NCI-H226 (cell line): ENCODE measurements around the gene HHIPL1.
"Not testable (repeated sequence)": the region's sequence is repeated elsewhere in the genome, so short reads cannot be mapped to it uniquely, and the experiment has no call there.

Source experiments
- DNase-seq: peaks from one replicate; pipeline ENCODE4 v3.0.0-alpha.2; 2015

HHIPL1 gene

GRCh38 chr14:99636487-99636886, 8.4 kb upstream of the HHIPL1 start:
- no peak for DNase-seq

GRCh38 chr14:99637624-99638023, 7.3 kb upstream of the HHIPL1 start:
- no peak for DNase-seq

- not testable (repeated sequence) for DNase-seq
Measured at GRCh38 chr14:99642771-99643170, 2.2 kb upstream of the HHIPL1 start.

- DNase-seq = no peak
Measured at GRCh38 chr14:99643343-99643742, 1.6 kb upstream of the HHIPL1 start.

- DNase-seq = no peak
Measured at GRCh38 chr14:99644035-99644587, 818 bp upstream of the HHIPL1 start.

GRCh38 chr14:99645545-99646505, 896 bp downstream of the HHIPL1 start:
- DNase-seq = no peak

GRCh38 chr14:99647411-99647810, 2.5 kb downstream of the HHIPL1 start:
- DNase-seq = no peak

- no peak for DNase-seq
Measured at GRCh38 chr14:99648027-99648784, 3.3 kb downstream of the HHIPL1 start.

- DNase-seq = peak; percentile 85
Measured at GRCh38 chr14:99649219-99649618, 4.3 kb downstream of the HHIPL1 start.

- no peak for DNase-seq
Measured at GRCh38 chr14:99649643-99650042, 4.7 kb downstream of the HHIPL1 start.

- no peak for DNase-seq
Measured at GRCh38 chr14:99650189-99650588, 5.3 kb downstream of the HHIPL1 start.

GRCh38 chr14:99651953-99652746, 7.2 kb downstream of the HHIPL1 start:
- no peak for DNase-seq

- peak; percentile 98 for DNase-seq
Measured at GRCh38 chr14:99654235-99654985, 9.5 kb downstream of the HHIPL1 start.

GRCh38 chr14:99655521-99655920, 10.6 kb downstream of the HHIPL1 start:
- peak; percentile 69 for DNase-seq

- DNase-seq = no peak
Measured at GRCh38 chr14:99656171-99656570, 11.2 kb downstream of the HHIPL1 start.

GRCh38 chr14:99657645-99658155, 12.8 kb downstream of the HHIPL1 start:
- no peak for DNase-seq

- DNase-seq = no peak
Measured at GRCh38 chr14:99658218-99658845, 13.4 kb downstream of the HHIPL1 start.

- DNase-seq = no peak
Measured at GRCh38 chr14:99659333-99659741, 14.4 kb downstream of the HHIPL1 start.

- no peak for DNase-seq
Measured at GRCh38 chr14:99660006-99660566, 15.2 kb downstream of the HHIPL1 start.

- DNase-seq = no peak
Measured at GRCh38 chr14:99660794-99661193, 15.9 kb downstream of the HHIPL1 start.

- DNase-seq = not testable (repeated sequence)
Measured at GRCh38 chr14:99661206-99661605, 16.3 kb downstream of the HHIPL1 start.
